Measurements from ENCODE around the gene TRIM43B.
"Not testable (repeated sequence)": the region's sequence is repeated elsewhere in the genome, so short reads cannot be mapped to it uniquely, and the experiment has no call there.

TRIM43B gene

DNA sequence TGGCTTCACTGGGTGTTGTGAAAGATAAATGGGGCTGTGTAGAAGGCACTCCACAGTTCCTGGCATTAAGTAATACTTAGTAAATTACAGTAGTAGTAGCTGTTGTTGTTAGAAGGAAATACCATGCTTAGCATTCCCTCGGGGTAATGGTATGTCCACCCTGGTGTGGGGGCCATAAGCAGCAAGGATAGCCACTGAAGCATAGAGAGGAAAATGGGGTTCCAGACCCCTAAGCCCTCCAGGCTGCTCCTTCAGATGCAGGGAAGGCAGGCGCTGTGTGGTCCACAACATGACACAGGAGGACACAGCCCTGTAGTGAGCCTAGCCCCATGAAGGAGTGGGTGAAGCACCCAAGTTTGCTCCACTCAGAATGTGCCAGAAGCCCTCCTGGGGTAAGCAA lies 50.6 kb downstream of the TRIM43B start:
- not testable (repeated sequence) for DNase-seq (ENCODE audit: low spot score)

DNA sequence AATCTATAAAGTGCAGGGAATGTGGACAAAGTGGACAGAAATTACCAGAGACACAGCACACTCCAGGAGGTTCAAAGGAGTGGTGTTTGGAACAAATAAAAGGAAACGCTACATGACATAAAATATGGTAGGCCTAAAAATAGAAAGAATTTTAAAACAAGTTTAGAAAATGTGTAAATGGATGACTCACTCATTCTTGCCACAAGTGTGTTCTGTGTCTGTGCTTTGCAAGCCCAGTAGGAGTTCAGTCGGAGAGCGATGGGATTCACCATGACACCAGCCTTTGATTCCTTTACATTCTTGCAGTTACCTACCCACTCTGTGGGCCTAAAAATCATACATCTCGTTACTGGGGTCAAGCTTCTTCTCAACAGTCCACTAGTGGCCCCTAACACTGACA lies 51.2 kb downstream of the TRIM43B start:
- not testable (repeated sequence) for DNase-seq (ENCODE audit: low spot score)

GRCh38 chr2:95429748-95430467 lies 54.6 kb downstream of the TRIM43B start:
- not testable (repeated sequence) for DNase-seq (ENCODE audit: low spot score)

DNA sequence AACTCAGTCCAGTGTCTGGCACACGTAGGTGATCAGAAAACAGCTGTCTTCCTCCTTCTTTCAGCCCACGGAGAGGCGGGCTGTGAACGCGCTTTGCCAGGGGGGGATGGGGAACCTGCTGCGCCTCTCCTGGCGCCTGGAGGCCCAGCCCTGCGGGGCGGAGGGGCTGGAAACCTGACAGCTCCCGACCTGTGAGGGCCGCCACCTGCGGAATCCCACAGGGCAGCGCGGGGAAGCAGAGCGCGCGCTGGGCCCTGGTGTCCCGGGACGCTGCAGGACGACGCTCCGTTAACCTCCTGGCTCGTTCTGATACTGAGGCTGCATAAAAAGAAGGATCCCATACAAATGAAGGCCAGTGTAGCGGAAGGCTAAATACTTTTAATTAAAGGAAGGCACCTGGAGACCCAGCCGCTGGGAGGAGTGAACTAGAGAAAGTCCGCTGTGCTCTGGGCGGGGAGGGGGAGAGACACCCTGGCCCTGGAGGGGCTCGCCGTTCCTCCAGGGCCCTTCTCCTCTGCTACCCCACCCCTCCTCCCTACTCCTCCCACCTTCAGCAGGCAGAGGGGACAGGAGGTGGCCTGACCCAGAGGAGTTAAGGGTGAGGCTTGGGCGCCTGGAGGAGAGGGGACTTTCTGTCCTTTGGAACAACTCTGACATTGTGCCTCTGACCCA lies 57.2 kb downstream of the TRIM43B start:
- not testable (repeated sequence) for DNase-seq (ENCODE audit: low spot score)
